Left cardiac atrium (tissue), 4 donors: ENCODE data around the gene TTI1. TPM values are rescaled to one million over a fixed set of nuclear protein-coding genes. Genes with fewer than 3 reads are reported as not detected.

Experiments used
- ATAC-seq, 2 donors: fragments of 200-7000 bp; cut with Tn5 transposase; one replicate each; pipeline ENCODE4 v1.9.1; 2020; ENCODE audit warnings: mild to moderate bottlenecking in 2 of 2, moderate library complexity in 2 of 2
- DNase-seq: peaks from one replicate; pipeline ENCODE4 v3.0.0-alpha.2; 2020
- intact Hi-C, 2 donors: fragments of 100-400 bp; cut with DNase I; formaldehyde crosslinking; loops; one replicate each; pipeline versions ENCODE4 v1.14.1 to v1.15.1; 2022 to 2023
- total RNA-seq, 2 donors: library from RNA; stranded (reverse); fragmentation: NEBNext Ultra II Directional; extraction: Animal tissue kit (Norgen Biotek cat#: 25700); gene quantifications; one replicate each; pipeline ENCODE4 v1.2.1, GENCODE V29; 2021
- donor health status: DM: no; HTN: yes; CAD: no.
- donor health status: DM: no; HTN: yes; CAD: no; lungs with severe emphysema.
- donor health status: DM: yes; HTN: yes; CAD: no.
- donor health status: Dilated cardiomyopathy.

The TTI1 gene
- total RNA-seq, 2 donors from 2014 or later = 11.6 to 11.9 TPM

GRCh38 chr20:37946946-37947345, 86.3 kb downstream of the TTI1 start:
- ATAC-seq (no peak), DNase-seq (no peak)
- intact Hi-C loops = no loop called here

GRCh38 chr20:37945091-37945547, 88.1 kb downstream of the TTI1 start:
- ATAC-seq (no peak), DNase-seq (no peak)
- intact Hi-C loops = no loop called here

GRCh38 chr20:37944456-37944981, 88.7 kb downstream of the TTI1 start:
- ATAC-seq = no peak
- no peak for DNase-seq
- intact Hi-C loops = no loop called here

- ATAC-seq = peak in 1 of 2 donors; percentile 22
- DNase-seq = no peak
- intact Hi-C loops = no loop called here
Observed at GRCh38 chr20:37943501-37944455, 89.5 kb downstream of the TTI1 start.

- intact Hi-C loops = no loop called here
- DNase-seq = no peak
- ATAC-seq = no peak
Observed at GRCh38 chr20:37943033-37943432, 90.2 kb downstream of the TTI1 start.

- DNase-seq = no peak
- no peak for ATAC-seq
- intact Hi-C loops = no loop called here
Observed at GRCh38 chr20:37941992-37942391, 91.3 kb downstream of the TTI1 start.

- ATAC-seq (no peak), DNase-seq (no peak)
- intact Hi-C loops = no loop called here
Observed at GRCh38 chr20:37941332-37941731, 91.9 kb downstream of the TTI1 start.

GRCh38 chr20:37940858-37941257, 92.4 kb downstream of the TTI1 start:
- DNase-seq = no peak
- ATAC-seq = no peak
- intact Hi-C loops = no loop called here

- intact Hi-C loops = no loop called here
- no peak for DNase-seq
- ATAC-seq = no peak
Observed at GRCh38 chr20:37939701-37940560, 93.3 kb downstream of the TTI1 start.

GRCh38 chr20:37938954-37939353, 94.3 kb downstream of the TTI1 start:
- intact Hi-C loops = no loop called here
- no peak for ATAC-seq
- no peak for DNase-seq

GRCh38 chr20:37938181-37938750, 95.0 kb downstream of the TTI1 start:
- DNase-seq (no peak), ATAC-seq (no peak)
- intact Hi-C loops = no loop called here

GRCh38 chr20:37937686-37938085, 95.6 kb downstream of the TTI1 start:
- no peak for ATAC-seq
- no peak for DNase-seq
- intact Hi-C loops = no loop called here

GRCh38 chr20:37936451-37936850, 96.8 kb downstream of the TTI1 start:
- intact Hi-C loops = no loop called here
- ATAC-seq (no peak), DNase-seq (no peak)

- DNase-seq (no peak), ATAC-seq (no peak)
- intact Hi-C loops = no loop called here
Observed at GRCh38 chr20:37936041-37936440, 97.2 kb downstream of the TTI1 start.

GRCh38 chr20:37935435-37935834, 97.8 kb downstream of the TTI1 start:
- ATAC-seq (no peak), DNase-seq (no peak)
- intact Hi-C loops = no loop called here

GRCh38 chr20:37934634-37935375, 98.5 kb downstream of the TTI1 start:
- intact Hi-C loops = no loop called here
- ATAC-seq (no peak), DNase-seq (no peak)

- ATAC-seq (no peak), DNase-seq (no peak)
- intact Hi-C loops = no loop called here
Observed at GRCh38 chr20:37933786-37934633, 99.2 kb downstream of the TTI1 start.
